PC-9 (cell line): ENCODE results near the gene KCNH4.

ENCODE experiments used
- CTCF ChIP-seq: fragments of 200-600 bp; sonication (generic); conservative IDR thresholded peaks from 2 replicates; pipeline ENCODE4 v1.6.1; 2017; ENCODE audit warnings: mixed run types, antibody characterized with exemption, mild to moderate bottlenecking, moderate library complexity
- EZH2 ChIP-seq: fragments of 200-600 bp; sonication (generic); IDR thresholded peaks from 2 replicates; pipeline ENCODE4 v1.8.0; 2017; ENCODE audit warnings: antibody characterized with exemption, low read depth

DNA sequence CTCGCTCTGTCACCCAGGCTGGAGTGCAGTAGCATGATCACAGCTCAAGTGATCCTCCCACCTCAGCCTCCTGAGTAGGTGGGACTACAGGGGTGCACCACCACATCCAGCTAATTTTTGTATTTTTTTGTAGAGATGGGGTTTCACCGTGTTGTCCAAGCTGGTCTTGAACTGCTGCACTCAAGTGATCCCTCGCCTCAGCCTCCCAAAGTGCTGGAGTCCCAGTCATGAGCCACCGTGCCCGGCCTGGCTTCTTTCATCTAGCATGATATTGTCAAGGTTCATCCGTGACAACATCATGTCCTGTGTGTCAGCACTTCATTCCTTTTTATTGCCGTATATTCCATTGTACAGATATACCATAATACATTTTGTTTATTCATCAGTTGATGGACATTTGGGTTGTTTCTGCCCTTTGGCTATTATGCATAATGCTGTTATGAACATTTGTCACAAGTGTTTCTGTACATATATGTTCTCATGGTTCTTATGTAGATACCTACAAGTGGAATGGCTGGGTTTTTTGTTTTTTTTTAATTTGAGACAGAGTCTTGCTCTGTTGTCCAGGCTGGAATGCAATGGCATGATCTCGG is 16.7 kb upstream of the KCNH4 start:
- TF ChIP-seq CTCF (no peak), EZH2 (no peak)
